ENCODE results near the gene SMAD1.

SMAD1 gene

DNA sequence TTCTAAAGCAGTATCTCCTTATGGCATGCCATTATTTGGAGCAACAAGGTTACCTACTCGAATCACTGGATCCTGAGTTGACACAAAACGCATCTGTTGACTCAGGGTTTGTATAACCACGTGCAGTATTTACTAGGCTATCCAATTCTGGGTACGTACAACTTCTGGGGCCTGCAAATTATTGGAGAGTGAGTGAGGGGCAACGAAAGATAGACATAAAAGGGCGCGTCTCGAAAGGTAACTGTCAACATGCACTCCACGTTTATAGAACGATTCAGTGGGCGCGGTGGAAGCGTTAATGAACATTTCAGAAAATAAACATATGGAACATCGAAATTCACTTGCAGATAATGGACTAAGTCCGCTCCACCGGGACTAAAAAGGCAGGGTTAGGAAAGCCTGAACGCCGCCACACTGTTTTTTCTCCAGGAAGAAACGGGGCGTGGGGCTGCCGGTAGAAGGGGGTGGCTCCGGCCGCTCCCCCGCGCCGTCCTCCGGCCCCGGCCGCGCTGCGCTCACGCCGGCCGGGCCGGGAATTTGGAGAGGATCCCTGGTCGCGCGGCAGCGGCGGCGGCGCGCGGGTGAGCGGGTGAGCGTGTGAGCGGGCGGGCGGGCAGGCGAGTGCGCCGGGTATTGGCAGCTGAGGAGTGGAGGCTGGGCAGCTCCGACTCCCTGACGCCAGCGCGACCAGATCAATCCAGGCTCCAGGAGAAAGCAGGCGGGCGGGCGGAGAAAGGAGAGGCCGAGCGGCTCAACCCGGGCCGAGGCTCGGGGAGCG lies at the start of gene SMAD1:
Gene SMAD1, plus strand, starts transcription at position 690 of the 778 bp plus-strand sequence. CDS start 32,761 bp downstream, outside the sequence.
- TF ChIP-seq, protein P1, sequence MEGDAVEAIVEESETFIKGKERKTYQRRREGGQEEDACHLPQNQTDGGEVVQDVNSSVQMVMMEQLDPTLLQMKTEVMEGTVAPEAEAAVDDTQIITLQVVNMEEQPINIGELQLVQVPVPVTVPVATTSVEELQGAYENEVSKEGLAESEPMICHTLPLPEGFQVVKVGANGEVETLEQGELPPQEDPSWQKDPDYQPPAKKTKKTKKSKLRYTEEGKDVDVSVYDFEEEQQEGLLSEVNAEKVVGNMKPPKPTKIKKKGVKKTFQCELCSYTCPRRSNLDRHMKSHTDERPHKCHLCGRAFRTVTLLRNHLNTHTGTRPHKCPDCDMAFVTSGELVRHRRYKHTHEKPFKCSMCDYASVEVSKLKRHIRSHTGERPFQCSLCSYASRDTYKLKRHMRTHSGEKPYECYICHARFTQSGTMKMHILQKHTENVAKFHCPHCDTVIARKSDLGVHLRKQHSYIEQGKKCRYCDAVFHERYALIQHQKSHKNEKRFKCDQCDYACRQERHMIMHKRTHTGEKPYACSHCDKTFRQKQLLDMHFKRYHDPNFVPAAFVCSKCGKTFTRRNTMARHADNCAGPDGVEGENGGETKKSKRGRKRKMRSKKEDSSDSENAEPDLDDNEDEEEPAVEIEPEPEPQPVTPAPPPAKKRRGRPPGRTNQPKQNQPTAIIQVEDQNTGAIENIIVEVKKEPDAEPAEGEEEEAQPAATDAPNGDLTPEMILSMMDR (IDR thresholded peaks at IDR 0.05; ENCODE audit: low read depth, low read length), result no peak
- peak within 1 kb of the TSS; percentile 83 for H3K4me3 ChIP-seq (ENCODE audit: low read depth, low read length)

DNA sequence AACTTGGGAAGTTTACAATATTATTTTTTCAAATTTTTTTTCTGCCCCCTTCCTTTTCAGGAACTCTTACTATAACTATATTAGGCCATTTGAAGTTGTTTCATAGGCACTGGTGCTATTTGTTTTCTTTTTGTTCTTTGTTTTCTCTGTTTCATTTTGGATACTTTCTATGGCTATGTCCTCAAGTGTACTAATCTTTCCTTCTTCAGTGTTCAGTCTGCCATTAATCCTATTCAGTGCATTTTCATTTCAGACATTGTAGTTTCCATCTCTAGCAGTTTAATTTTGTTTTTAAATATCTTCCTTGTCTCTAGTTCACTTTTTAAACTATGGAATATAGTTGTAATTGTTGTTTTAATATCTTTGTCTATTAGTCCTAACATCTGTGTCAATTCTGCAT lies 48.0 kb upstream of the SMAD1 start:
- TF ChIP-seq, protein P1 (IDR thresholded peaks at IDR 0.05; ENCODE audit: low read depth, low read length), result no peak
- no peak overlapping the region for H3K4me3 ChIP-seq (ENCODE audit: low read depth, low read length)

DNA sequence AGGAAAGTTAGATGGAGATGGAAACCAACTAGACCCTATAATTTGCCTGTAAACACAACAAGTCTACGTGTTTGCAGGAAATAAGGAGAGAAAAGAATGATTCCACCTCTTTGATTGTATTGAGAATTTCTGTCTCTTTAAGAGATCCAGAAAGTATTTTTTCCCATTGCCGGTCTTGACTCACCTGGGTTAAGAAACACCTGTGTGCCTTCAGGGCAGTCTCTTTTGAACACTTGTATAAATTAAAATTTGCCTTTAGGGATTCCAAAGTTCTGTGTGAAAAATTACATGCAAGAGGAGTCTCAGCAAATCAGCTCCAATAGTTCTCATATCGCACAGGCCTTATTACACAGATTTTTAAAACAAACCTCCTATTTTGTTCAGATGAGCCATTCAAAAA lies 46.0 kb upstream of the SMAD1 start:
- no peak overlapping the region for H3K4me3 ChIP-seq (ENCODE audit: low read depth, low read length)
- TF ChIP-seq, protein P1 (IDR thresholded peaks at IDR 0.05; ENCODE audit: low read depth, low read length), result no peak

DNA sequence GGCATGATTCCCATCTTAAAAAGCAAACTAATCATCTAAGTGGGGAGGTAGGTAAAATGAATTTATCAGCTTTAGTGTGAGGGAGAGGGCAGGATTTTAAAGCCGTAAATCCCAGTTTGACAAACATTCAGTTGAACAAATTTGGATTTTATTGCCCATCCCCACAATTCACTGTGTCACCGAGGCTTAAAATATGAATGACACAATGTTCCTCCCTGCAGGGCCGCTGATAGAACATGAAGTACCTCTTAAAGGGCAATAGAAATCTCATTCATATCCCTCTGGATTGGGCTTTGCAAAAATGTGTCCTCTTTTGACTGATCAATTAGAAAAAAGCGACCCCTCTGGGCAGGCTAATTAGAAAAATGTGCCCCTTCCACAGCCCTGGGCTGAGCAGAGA lies 45.5 kb upstream of the SMAD1 start:
- TF ChIP-seq, protein P1 (IDR thresholded peaks at IDR 0.05; ENCODE audit: low read depth, low read length), result no peak
- no peak overlapping the region for H3K4me3 ChIP-seq (ENCODE audit: low read depth, low read length)

DNA sequence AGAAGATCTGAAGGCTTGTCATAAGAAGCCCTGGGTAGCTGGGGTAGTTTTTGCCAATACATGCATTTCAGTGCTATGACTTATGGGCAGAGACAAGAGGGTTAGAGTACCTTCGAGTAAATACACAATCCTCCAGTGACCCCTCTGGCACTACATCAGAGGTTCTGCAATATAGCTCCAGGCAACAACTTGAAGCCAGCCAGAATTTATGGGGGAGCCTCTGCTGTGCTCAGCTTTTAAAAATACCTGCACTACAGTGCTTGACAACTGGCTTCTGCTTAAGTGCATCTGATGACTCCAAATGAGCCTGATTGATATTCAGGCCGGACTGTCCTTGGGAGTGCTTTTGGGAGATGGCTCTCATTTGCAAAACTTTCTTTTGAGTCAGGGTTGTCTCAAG lies 44.9 kb upstream of the SMAD1 start:
- H3K4me3 ChIP-seq (ENCODE audit: low read depth, low read length), result no peak overlapping the region
- TF ChIP-seq, protein P1 (IDR thresholded peaks at IDR 0.05; ENCODE audit: low read depth, low read length), result no peak

DNA sequence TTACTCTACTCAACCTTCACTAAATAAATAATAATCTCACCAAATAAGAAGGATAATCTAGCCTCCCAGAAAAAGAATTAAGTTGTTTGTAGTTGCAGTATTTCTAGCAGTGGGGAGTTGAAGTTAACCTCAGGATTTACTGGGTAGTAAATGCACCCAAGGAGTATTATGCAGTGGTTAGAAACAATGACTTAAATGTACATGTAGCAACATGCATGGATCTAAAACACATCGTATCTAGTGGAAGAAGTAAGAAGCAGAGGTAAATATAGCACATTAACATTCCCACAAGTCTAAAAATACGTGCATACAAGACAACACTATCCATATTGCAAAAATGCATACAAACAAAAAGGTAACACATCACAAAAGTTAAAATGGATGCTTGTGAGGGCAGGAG lies 44.2 kb upstream of the SMAD1 start:
- TF ChIP-seq, protein P1 (IDR thresholded peaks at IDR 0.05; ENCODE audit: low read depth, low read length), result no peak
- H3K4me3 ChIP-seq (ENCODE audit: low read depth, low read length), result no peak overlapping the region

DNA sequence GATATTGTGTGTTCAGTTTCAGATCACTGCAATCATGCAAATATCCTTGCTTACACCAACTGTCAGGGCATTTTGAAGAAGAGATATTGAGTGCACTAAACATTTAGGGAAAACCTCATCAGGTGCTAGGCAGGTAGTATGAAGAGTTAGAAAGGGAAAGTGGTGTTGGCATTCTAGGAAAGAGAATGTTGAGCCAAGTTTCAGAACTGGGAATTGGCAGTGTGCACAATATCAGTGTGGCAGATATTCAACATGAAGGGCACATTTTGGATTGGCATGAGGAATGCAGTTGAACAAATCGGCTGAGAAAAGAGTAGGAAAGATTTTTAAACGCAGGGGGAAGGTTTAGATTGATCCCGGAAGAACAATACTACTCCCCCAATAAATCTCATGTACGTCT lies 43.4 kb upstream of the SMAD1 start:
- TF ChIP-seq, protein P1 (IDR thresholded peaks at IDR 0.05; ENCODE audit: low read depth, low read length), result no peak

More for the DNA sequence above, 43.4 kb upstream of the SMAD1 start:
- H3K4me3 ChIP-seq (ENCODE audit: low read depth, low read length), result no peak overlapping the region
